Measurements from ENCODE around the gene OR8B12.

Gene OR8B12

DNA sequence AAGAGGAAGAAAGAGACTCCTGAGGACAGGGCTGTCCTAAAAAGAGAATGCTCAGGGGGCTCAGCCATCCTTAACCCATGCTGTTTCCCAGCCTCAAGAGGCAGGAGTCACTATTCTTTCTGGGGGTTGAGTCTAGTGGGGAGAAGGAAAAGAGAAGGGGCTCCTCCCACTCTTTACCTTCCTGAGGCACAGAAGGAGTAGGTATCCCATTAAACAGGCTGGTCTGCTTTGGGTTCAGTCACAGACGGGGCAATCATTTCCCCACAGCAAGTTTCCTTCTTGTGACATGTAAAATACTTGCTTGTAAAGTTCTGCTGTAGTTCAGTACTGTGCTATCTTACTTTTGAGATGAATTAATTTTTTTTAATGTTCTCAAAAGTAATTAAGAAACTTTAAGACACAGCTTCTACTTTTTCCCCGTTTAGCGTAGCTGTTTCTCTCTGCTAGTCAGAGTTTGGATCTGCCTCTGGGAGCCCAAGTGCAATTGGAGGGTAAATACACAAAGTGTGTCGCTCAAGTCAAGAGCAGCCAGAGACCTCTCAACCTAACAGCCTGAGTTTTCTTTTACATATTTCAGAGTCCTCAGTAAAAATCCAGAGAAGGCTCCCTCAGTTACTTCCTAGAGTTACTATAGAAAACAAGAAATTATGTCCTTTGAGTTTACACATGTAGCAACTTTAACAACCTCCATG, 41.4 kb upstream of the OR8B12 start:
- Histone ChIP-seq H2BK12ac (ENCODE audit: low read length) (no peak overlapping the region), H3K9ac (ENCODE audit: low read depth, low read length, poor library complexity) (no peak overlapping the region), H2AFZ (ENCODE audit: low read length) (no peak overlapping the region), H3K79me1 (ENCODE audit: low read depth, low read length) (no peaks in the 10 kb centered on the region), H3K9me3 (replicated peaks in 1 of 2; ENCODE audit: control insufficient read depth in 2 of 2, insufficient read depth in 1 of 2, low read depth in 1 of 2, low read length in 2 of 2) (no peaks in the 10 kb centered on the region), H2BK5ac (ENCODE audit: low read length) (no peak overlapping the region), H3K4me1 (ENCODE audit: control insufficient read depth in 2 of 2, insufficient read depth in 1 of 2, low read depth in 1 of 2, low read length in 2 of 2) (no peaks in the 10 kb centered on the region), H3K36me3 (replicated peaks in 1 of 2; ENCODE audit: control insufficient read depth in 2 of 2, insufficient read depth in 2 of 2, low read length in 2 of 2) (no peaks in the 10 kb centered on the region), H3K18ac (ENCODE audit: low read length) (no peak overlapping the region), H3K23ac (ENCODE audit: low read depth, low read length, poor library complexity) (no peak overlapping the region), H3K27ac (replicated peaks; ENCODE audit: low read length) (no peak overlapping the region), H4K91ac (ENCODE audit: low read depth, low read length, poor library complexity) (no peak overlapping the region), H2BK15ac (ENCODE audit: low read length) (no peak overlapping the region), H4K8ac (ENCODE audit: low read depth, low read length) (no peak overlapping the region), H3K4me3 (ENCODE audit: low read length in 2 of 2) (no peak overlapping the region), H2AK5ac (ENCODE audit: low read depth, low read length) (no peak overlapping the region), H3K27me3 (ENCODE audit: control insufficient read depth in 3 of 3, insufficient read depth in 3 of 3, low read depth in 1 of 3, low read length in 3 of 3) (no peaks in the 10 kb centered on the region), H3K4me2 (ENCODE audit: insufficient read depth, low read length, poor library complexity, severe bottlenecking) (no peak overlapping the region), H2BK120ac (ENCODE audit: low read depth, low read length) (no peak overlapping the region), H3K14ac (ENCODE audit: low read length) (no peak overlapping the region), H3K4ac (ENCODE audit: low read length) (no peak overlapping the region)
- DNase-seq (ENCODE audit: low spot score), result no peak
- WGBS, 2 donors (ENCODE audit: extremely low coverage in 2 of 2, insufficient read length in 2 of 2, insufficient replicate concordance in 1 of 2), result no CpG with 5 or more reads among the region's 4 CpGs

DNA sequence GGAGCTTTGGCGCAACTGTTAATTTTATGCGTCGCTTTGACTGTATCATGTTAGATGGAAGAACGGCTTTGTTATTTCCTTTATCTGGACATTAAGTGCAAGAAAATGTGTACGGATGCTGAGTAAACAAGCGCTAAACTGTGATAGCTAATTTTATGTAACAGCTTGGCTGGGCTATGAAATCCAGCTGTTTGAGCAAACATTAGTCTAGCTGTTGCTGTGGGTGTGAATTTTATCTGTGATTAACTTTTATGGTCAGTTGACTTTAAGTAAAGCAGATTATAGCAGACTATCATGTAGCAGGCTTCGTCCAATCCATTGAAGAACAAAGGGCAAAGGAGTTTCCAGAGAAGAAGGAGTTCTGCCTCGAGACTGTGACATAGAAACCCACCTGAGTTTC, 40.3 kb upstream of the OR8B12 start:
- Histone ChIP-seq H3K27me3 (ENCODE audit: control insufficient read depth in 3 of 3, insufficient read depth in 3 of 3, low read depth in 1 of 3, low read length in 3 of 3) (no peaks in the 10 kb centered on the region), H3K23ac (ENCODE audit: low read depth, low read length, poor library complexity) (no peak overlapping the region), H3K27ac (replicated peaks; ENCODE audit: low read length) (no peak overlapping the region), H3K9me3 (replicated peaks in 1 of 2; ENCODE audit: control insufficient read depth in 2 of 2, insufficient read depth in 1 of 2, low read depth in 1 of 2, low read length in 2 of 2) (no peaks in the 10 kb centered on the region), H3K4ac (ENCODE audit: low read length) (no peak overlapping the region), H2BK120ac (ENCODE audit: low read depth, low read length) (no peak overlapping the region), H2BK15ac (ENCODE audit: low read length) (no peak overlapping the region), H3K14ac (ENCODE audit: low read length) (no peak overlapping the region), H2BK5ac (ENCODE audit: low read length) (no peak overlapping the region), H3K36me3 (replicated peaks in 1 of 2; ENCODE audit: control insufficient read depth in 2 of 2, insufficient read depth in 2 of 2, low read length in 2 of 2) (no peaks in the 10 kb centered on the region), H3K4me1 (ENCODE audit: control insufficient read depth in 2 of 2, insufficient read depth in 1 of 2, low read depth in 1 of 2, low read length in 2 of 2) (no peaks in the 10 kb centered on the region), H2BK12ac (ENCODE audit: low read length) (no peak overlapping the region), H3K18ac (ENCODE audit: low read length) (no peak overlapping the region), H4K91ac (ENCODE audit: low read depth, low read length, poor library complexity) (no peak overlapping the region), H3K79me1 (ENCODE audit: low read depth, low read length) (no peaks in the 10 kb centered on the region), H3K9ac (ENCODE audit: low read depth, low read length, poor library complexity) (no peak overlapping the region), H2AFZ (ENCODE audit: low read length) (no peak overlapping the region), H3K4me2 (ENCODE audit: insufficient read depth, low read length, poor library complexity, severe bottlenecking) (no peak overlapping the region), H3K4me3 (ENCODE audit: low read length in 2 of 2) (no peak overlapping the region), H2AK5ac (ENCODE audit: low read depth, low read length) (no peak overlapping the region), H4K8ac (ENCODE audit: low read depth, low read length) (no peak overlapping the region)
- no CpG with 5 or more reads among the region's 8 CpGs for WGBS, 2 donors (ENCODE audit: extremely low coverage in 2 of 2, insufficient read length in 2 of 2, insufficient replicate concordance in 1 of 2)
- DNase-seq (ENCODE audit: low spot score), result no peak

DNA sequence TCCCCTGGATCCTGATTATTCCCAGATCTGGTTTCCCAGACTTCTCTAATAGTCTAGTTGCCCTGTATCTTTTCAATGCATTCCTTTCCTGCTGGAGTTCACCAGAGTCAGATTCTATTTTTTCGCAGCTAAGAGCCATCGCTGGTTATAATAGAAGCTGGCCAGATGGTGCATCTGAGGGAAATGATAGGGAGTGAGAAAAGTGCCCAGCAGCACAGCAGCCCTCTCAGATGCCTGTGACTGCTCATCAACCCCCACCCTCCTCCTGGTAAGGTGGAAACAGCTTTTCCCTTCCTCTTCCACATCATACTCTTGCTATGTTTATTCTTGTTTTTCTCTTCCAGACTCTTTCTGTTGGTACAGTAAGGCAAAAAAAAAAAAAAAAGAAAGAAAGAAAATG, 39.1 kb upstream of the OR8B12 start:
- no peak overlapping the region for H3K23ac ChIP-seq (ENCODE audit: low read depth, low read length, poor library complexity)
- WGBS, 2 donors (ENCODE audit: extremely low coverage in 2 of 2, insufficient read length in 2 of 2, insufficient replicate concordance in 1 of 2), result no CpG with 5 or more reads among the region's 2 CpGs
- H3K4me1 ChIP-seq (ENCODE audit: control insufficient read depth in 2 of 2, insufficient read depth in 1 of 2, low read depth in 1 of 2, low read length in 2 of 2), result no peaks in the 10 kb centered on the region
- no peaks in the 10 kb centered on the region for H3K27me3 ChIP-seq (ENCODE audit: control insufficient read depth in 3 of 3, insufficient read depth in 3 of 3, low read depth in 1 of 3, low read length in 3 of 3)
- DNase-seq (ENCODE audit: low spot score), result no peak
- H3K36me3 ChIP-seq (replicated peaks in 1 of 2; ENCODE audit: control insufficient read depth in 2 of 2, insufficient read depth in 2 of 2, low read length in 2 of 2), result no peaks in the 10 kb centered on the region
- no peak overlapping the region for H3K4me3 ChIP-seq (ENCODE audit: low read length in 2 of 2)
- H3K79me1 ChIP-seq (ENCODE audit: low read depth, low read length), result no peaks in the 10 kb centered on the region
- no peak overlapping the region for H3K14ac ChIP-seq (ENCODE audit: low read length)
- no peak overlapping the region for H3K9ac ChIP-seq (ENCODE audit: low read depth, low read length, poor library complexity)
- no peak overlapping the region for H2AFZ ChIP-seq (ENCODE audit: low read length)
- no peak overlapping the region for H3K27ac ChIP-seq (replicated peaks; ENCODE audit: low read length)
- H2BK120ac ChIP-seq (ENCODE audit: low read depth, low read length), result no peak overlapping the region
- H2BK5ac ChIP-seq (ENCODE audit: low read length), result no peak overlapping the region
- no peak overlapping the region for H4K8ac ChIP-seq (ENCODE audit: low read depth, low read length)
- H3K4ac ChIP-seq (ENCODE audit: low read length), result no peak overlapping the region
- H3K18ac ChIP-seq (ENCODE audit: low read length), result no peak overlapping the region
- no peaks in the 10 kb centered on the region for H3K9me3 ChIP-seq (replicated peaks in 1 of 2; ENCODE audit: control insufficient read depth in 2 of 2, insufficient read depth in 1 of 2, low read depth in 1 of 2, low read length in 2 of 2)
- H2BK15ac ChIP-seq (ENCODE audit: low read length), result no peak overlapping the region
- H4K91ac ChIP-seq (ENCODE audit: low read depth, low read length, poor library complexity), result no peak overlapping the region
- no peak overlapping the region for H2AK5ac ChIP-seq (ENCODE audit: low read depth, low read length)
- H2BK12ac ChIP-seq (ENCODE audit: low read length), result no peak overlapping the region
- H3K4me2 ChIP-seq (ENCODE audit: insufficient read depth, low read length, poor library complexity, severe bottlenecking), result no peak overlapping the region

DNA sequence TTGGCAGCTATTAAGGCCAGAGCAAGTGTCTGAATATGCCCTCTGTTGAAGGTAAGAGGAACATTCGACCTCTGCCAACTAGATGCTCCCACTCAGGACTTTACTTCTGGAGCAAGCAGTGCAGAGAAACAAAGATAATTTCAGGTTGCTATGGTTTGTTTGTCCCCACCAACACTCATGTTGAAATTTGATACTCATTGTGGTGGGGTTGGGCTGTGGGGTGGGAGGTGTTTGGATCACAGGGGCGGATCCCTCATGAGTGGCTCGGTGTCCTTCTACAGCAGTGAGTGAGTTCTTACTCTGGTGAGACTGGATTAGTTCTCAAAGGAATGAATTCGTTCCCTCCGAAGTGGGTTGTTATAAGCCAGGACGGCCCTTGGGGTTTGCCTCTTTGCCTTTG, 38.4 kb upstream of the OR8B12 start:
- WGBS, 2 donors (ENCODE audit: extremely low coverage in 2 of 2, insufficient read length in 2 of 2, insufficient replicate concordance in 1 of 2), result no CpG with 5 or more reads among the region's 6 CpGs
- Histone ChIP-seq H3K18ac (ENCODE audit: low read length) (no peak overlapping the region), H2BK120ac (ENCODE audit: low read depth, low read length) (no peak overlapping the region), H3K9me3 (replicated peaks in 1 of 2; ENCODE audit: control insufficient read depth in 2 of 2, insufficient read depth in 1 of 2, low read depth in 1 of 2, low read length in 2 of 2) (no peaks in the 10 kb centered on the region), H4K8ac (ENCODE audit: low read depth, low read length) (no peak overlapping the region), H3K4me3 (ENCODE audit: low read length in 2 of 2) (no peak overlapping the region), H2BK15ac (ENCODE audit: low read length) (no peak overlapping the region), H3K36me3 (replicated peaks in 1 of 2; ENCODE audit: control insufficient read depth in 2 of 2, insufficient read depth in 2 of 2, low read length in 2 of 2) (no peaks in the 10 kb centered on the region), H2AK5ac (ENCODE audit: low read depth, low read length) (no peak overlapping the region), H2AFZ (ENCODE audit: low read length) (no peak overlapping the region), H3K14ac (ENCODE audit: low read length) (no peak overlapping the region), H3K4me2 (ENCODE audit: insufficient read depth, low read length, poor library complexity, severe bottlenecking) (no peak overlapping the region), H3K27ac (replicated peaks; ENCODE audit: low read length) (no peak overlapping the region), H4K91ac (ENCODE audit: low read depth, low read length, poor library complexity) (no peak overlapping the region), H3K27me3 (ENCODE audit: control insufficient read depth in 3 of 3, insufficient read depth in 3 of 3, low read depth in 1 of 3, low read length in 3 of 3) (no peaks in the 10 kb centered on the region), H3K23ac (ENCODE audit: low read depth, low read length, poor library complexity) (no peak overlapping the region), H3K4ac (ENCODE audit: low read length) (no peak overlapping the region), H3K9ac (ENCODE audit: low read depth, low read length, poor library complexity) (no peak overlapping the region), H3K79me1 (ENCODE audit: low read depth, low read length) (no peaks in the 10 kb centered on the region), H2BK5ac (ENCODE audit: low read length) (no peak overlapping the region), H2BK12ac (ENCODE audit: low read length) (no peak overlapping the region), H3K4me1 (ENCODE audit: control insufficient read depth in 2 of 2, insufficient read depth in 1 of 2, low read depth in 1 of 2, low read length in 2 of 2) (no peaks in the 10 kb centered on the region)
- no peak for DNase-seq (ENCODE audit: low spot score)
